ENCODE data around the gene PTPRR. TPM values are rescaled to one million over a fixed set of nuclear protein-coding genes. Genes with fewer than 3 reads are reported as not detected.

PTPRR gene
- total and polyA plus RNA-seq, 2 of the 4 experiments (the other 2 are of a cell fraction) = 0.18 to 0.21 TPM

DNA sequence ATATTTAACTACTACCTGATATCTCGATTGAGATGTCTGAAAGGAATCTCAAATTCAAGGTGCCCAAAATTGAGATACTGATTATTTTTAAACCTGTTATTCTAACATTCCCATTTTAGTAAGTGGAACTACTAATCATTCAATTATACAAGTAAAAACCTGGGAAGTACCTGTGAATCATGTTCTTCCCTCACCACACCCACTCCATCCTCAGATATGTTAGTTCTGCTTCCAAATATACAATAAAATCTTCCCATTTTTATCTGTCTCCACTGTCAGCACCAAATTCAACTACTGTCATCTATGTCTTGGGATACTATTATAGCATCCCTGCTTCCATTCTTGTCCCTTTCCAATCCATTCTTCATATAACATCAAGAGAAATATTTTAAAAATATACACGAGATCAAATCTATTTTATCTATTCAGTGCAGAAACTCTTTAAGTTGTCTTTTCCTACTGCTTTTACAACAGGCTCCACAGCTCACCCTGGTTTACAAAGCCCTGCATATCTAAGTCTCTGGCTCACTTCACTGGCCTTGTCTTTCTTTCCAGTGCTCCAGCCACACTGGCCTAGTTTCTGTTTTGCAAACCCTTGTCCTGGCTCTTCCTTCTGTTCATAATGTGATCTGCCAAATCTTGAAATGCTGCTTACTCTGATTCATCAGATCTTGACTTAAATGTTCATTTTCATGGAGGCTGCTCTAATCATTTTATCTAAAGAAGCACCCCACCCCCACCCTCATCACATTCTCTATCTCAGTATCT lies 122.3 kb downstream of the PTPRR start:
- H3K18ac ChIP-seq (ENCODE audit: low read depth, low read length) = no peak overlapping the region
- no peak overlapping the region for H2BK15ac ChIP-seq (ENCODE audit: low read depth, low read length)
- H3K36me3 ChIP-seq (ENCODE audit: control insufficient read depth, insufficient read depth, low read length) = no peaks in the 10 kb centered on the region
- no peak overlapping the region for H2BK5ac ChIP-seq (ENCODE audit: low read depth, low read length, poor library complexity, severe bottlenecking)
- BruUV-seq (replicated peaks) = no TSS peak
- no peaks in the 10 kb centered on the region for H3K27me3 ChIP-seq (ENCODE audit: control insufficient read depth, insufficient read depth, low read length)
- no peaks in the 10 kb centered on the region for H4K20me1 ChIP-seq (ENCODE audit: insufficient read depth, low read length)
- no peak overlapping the region for H2BK20ac ChIP-seq (ENCODE audit: low read depth, low read length)
- H3K14ac ChIP-seq (replicated peaks; ENCODE audit: low read depth, low read length) = no peak overlapping the region
- H3K27ac ChIP-seq (ENCODE audit: insufficient read depth, low read length) = no peak overlapping the region
- TF ChIP-seq RAD21 (IDR thresholded peaks at IDR 0.05; ENCODE audit: low read length) (no peak), CHD1 (IDR thresholded peaks at IDR 0.05; ENCODE audit: low read depth, low read length) (no peak), NFE2L2 (IDR thresholded peaks at IDR 0.05; ENCODE audit: low read depth, low read length) (no peak), ELK1 (IDR thresholded peaks at IDR 0.05; ENCODE audit: borderline replicate concordance, low read depth, low read length) (no peak), MAFK (IDR thresholded peaks at IDR 0.05; ENCODE audit: low read depth, low read length) (no peak), BHLHE40 (IDR thresholded peaks at IDR 0.05; ENCODE audit: low read depth, low read length) (no peak), CEBPB (IDR thresholded peaks at IDR 0.05; ENCODE audit: low read depth, low read length) (no peak), RCOR1 (IDR thresholded peaks at IDR 0.05; ENCODE audit: insufficient replicate concordance, low read length) (no peak)
- no peak overlapping the region for H3K9ac ChIP-seq (ENCODE audit: low read depth, low read length)
- ChIA-PET POLR2A (ENCODE audit: unreplicated experiment) (no interaction called here), CTCF (no interaction called here)
- no peaks in the 10 kb centered on the region for H3K9me1 ChIP-seq (ENCODE audit: insufficient read depth, low read length)
- H4K8ac ChIP-seq (ENCODE audit: low read depth in 2 of 2, low read length in 2 of 2) = no peak overlapping the region
- dilution Hi-C loops (cut with HindIII; ENCODE audit: low sequenced_read_pairs, unreplicated experiment) = no loop called here
- H3K4me1 ChIP-seq (ENCODE audit: control insufficient read depth, insufficient read depth, low read length) = no peaks in the 10 kb centered on the region
- no peak for ATAC-seq (ENCODE audit: low read depth)
- H2BK120ac ChIP-seq (ENCODE audit: low read depth, low read length) = no peak overlapping the region
- H4K91ac ChIP-seq (ENCODE audit: insufficient read depth, low read depth, low read length) = no peak overlapping the region
- H3K4ac ChIP-seq (ENCODE audit: low read depth, low read length) = no peak overlapping the region
- H2AK5ac ChIP-seq (ENCODE audit: low read depth, low read length) = no peak overlapping the region
- no peak overlapping the region for H3K23ac ChIP-seq (ENCODE audit: low read depth, low read length)
- H3K79me1 ChIP-seq (ENCODE audit: low read depth in 1 of 2, low read length in 2 of 2) = no peaks in the 10 kb centered on the region
- no peak overlapping the region for H3K4me2 ChIP-seq (ENCODE audit: low read depth, low read length)
- no peak overlapping the region for H2AK9ac ChIP-seq (replicated peaks; ENCODE audit: low read depth, low read length, poor library complexity)
- H3K9me3 ChIP-seq (ENCODE audit: control insufficient read depth, insufficient read depth, low read length) = peaks cover 2% of the 10 kb centered on the region; the same call in 1 of the 2 replicates
- no peak overlapping the region for H3K4me3 ChIP-seq (ENCODE audit: insufficient read depth, low read depth, low read length)
- no peak overlapping the region for H3K56ac ChIP-seq (ENCODE audit: extremely low read depth, insufficient read depth, low read length)
- intact Hi-C loops (cut with micrococcal nuclease) = no loop called here
- in situ Hi-C loops (cut with MboI; ENCODE audit: low sequenced_read_pairs) = no loop called here
- no peak overlapping the region for H4K5ac ChIP-seq (ENCODE audit: low read depth, low read length)
- 50% methylated on average over 1 of the region's 2 CpGs; no CpG with 5 or more reads in 1 of the 2 experiments for WGBS, 2 experiments (ENCODE audit: extremely low coverage in 2 of 2, insufficient read length in 1 of 2)
- no peak overlapping the region for H2AFZ ChIP-seq (replicated peaks; ENCODE audit: low read length, poor library complexity)
- no peak for DNase-seq

Measured in IMR-90 (cell line).